K562 (cell line): Measurements from ENCODE around the gene MINDY3. TPM values are rescaled to one million over a fixed set of nuclear protein-coding genes. Genes with fewer than 3 reads are reported as not detected.

Experiments
- ARID1B ChIP-seq: fragments of 450-650 bp; IDR thresholded peaks from 2 replicates; pipeline ENCODE4 v1.6.1; 2016; ENCODE audit warnings: antibody characterized with exemption, mild to moderate bottlenecking, inconsistent platforms
- ATF1 ChIP-seq, 2 experiments: fragments of 450-650 bp in 1 of 2; IDR thresholded peaks; 2 replicates each; pipeline ENCODE4 v1.6.1; 2016; ENCODE audit warnings: missing compliant biosample characterization in 1 of 2, missing genetic modification characterization in 1 of 2
- CC2D1A ChIP-seq: fragments of 450-650 bp; IDR thresholded peaks from 2 replicates; pipeline ENCODE4 v1.6.1; 2017; ENCODE audit warnings: mild to moderate bottlenecking
- HDAC1 ChIP-seq, 2 experiments: fragments of 450-650 bp; IDR thresholded peaks; 2 replicates each; pipeline ENCODE4 v1.6.1; 2016 to 2017; ENCODE audit warnings: inconsistent platforms in 1 of 2, mild to moderate bottlenecking in 1 of 2, moderate library complexity in 1 of 2
- ID3 ChIP-seq, 2 experiments: fragments of 250-450 bp in 1 of 2; fragments of 450-650 bp in 1 of 2; sonication (Bioruptor Pico) in 1 of 2; IDR thresholded peaks; 2 replicates each; pipeline versions ENCODE4 v1.6.1 to v1.8.0; 2016 to 2021; ENCODE audit warnings: mild to moderate bottlenecking in 2 of 2, moderate library complexity in 2 of 2, missing compliant biosample characterization in 1 of 2, missing genetic modification characterization in 1 of 2
- MYBL2 ChIP-seq, 2 experiments: fragments of 450-650 bp in 1 of 2; sonication (generic) in 1 of 2; formaldehyde crosslinking in 1 of 2; IDR thresholded peaks; 2 replicates each; pipeline versions ENCODE4 v1.6.1 to v1.8.1; 2017 to 2022; ENCODE audit warnings: borderline replicate concordance in 1 of 2, inconsistent platforms in 1 of 2, low read depth in 1 of 2, mild to moderate bottlenecking in 1 of 2, missing genetic modification reagents in 1 of 2, moderate library complexity in 1 of 2
- PTRF ChIP-seq: fragments of 450-650 bp; IDR thresholded peaks from 2 replicates; pipeline ENCODE4 v1.6.1; 2016; ENCODE audit warnings: mild to moderate bottlenecking, missing genetic modification characterization, missing compliant biosample characterization
- TBL1XR1 ChIP-seq, 2 experiments: IDR thresholded peaks; 2 replicates each; pipeline ENCODE4 v1.6.1; 2012; ENCODE audit warnings: improper control_type of control experiment in 2 of 2, low read length in 2 of 2, mild to moderate bottlenecking in 1 of 2
- TSC22D4 ChIP-seq: fragments of 450-650 bp; IDR thresholded peaks from 2 replicates; pipeline ENCODE4 v1.6.1; 2016; ENCODE audit warnings: missing genetic modification characterization, missing biosample characterization, control low read depth
- polyA plus RNA-seq, 8 experiments: library from polyadenylated mRNA; depleted of rRNA in 4 of 8; stranded (reverse) in 5 of 8; unstranded in 3 of 8; fragments of >200 nt; fragmentation: Nextera tagmentation in 2 of 8; fragmentation: Illumina TruSeq in 1 of 8; extraction: Ambion mirVana in 2 of 8; extraction: Trizol in 1 of 8; gene quantifications; 2 replicates each; pipeline versions ENCODE4 v1.2.1 to v1.2.3, GENCODE V29; 2011 to 2014; ENCODE audit warnings: inconsistent platforms in 1 of 8, missing spikeins in 1 of 8
- total RNA-seq, 7 experiments: library from RNA; depleted of rRNA in 6 of 7; stranded (reverse); fragments of >200 nt in 6 of 7; fragmentation: Illumina TruSeq in 2 of 7; extraction: Trizol in 2 of 7; gene quantifications; 2 replicates each; pipeline versions ENCODE4 v1.2.1 to v1.2.3, GENCODE V29; 2011 to 2021; ENCODE audit warnings: low replicate concordance in 1 of 7
- TF ChIP-seq, protein P1 (sequence below): IDR thresholded peaks from 2 replicates; pipeline ENCODE4 v1.6.1; 2014; ENCODE audit warnings: antibody characterized with exemption
- TF ChIP-seq, protein P2 (sequence below), 2 experiments: fragments of 450-650 bp in 1 of 2; IDR thresholded peaks; 2 replicates each; pipeline ENCODE4 v1.6.1; 2011 to 2017; ENCODE audit warnings: low read depth in 2 of 2, antibody characterized with exemption in 1 of 2, borderline replicate concordance in 1 of 2, low read length in 1 of 2, mild to moderate bottlenecking in 1 of 2, mixed read lengths in 1 of 2; ENCODE audit not compliant: control insufficient read depth in 1 of 2
- TF ChIP-seq, protein P3 (sequence below): fragments of 250-450 bp; sonication (Bioruptor Pico); IDR thresholded peaks from 2 replicates; pipeline ENCODE4 v1.4.0; 2020; ENCODE audit warnings: mild to moderate bottlenecking, moderate library complexity, borderline replicate concordance

MINDY3 gene
- total and polyA plus RNA-seq, 9 of the 15 experiments (the other 6 are each of a cell fraction or from before 2014, with no cell fraction given): 14.0 to 35.9 (median 23.6) TPM

DNA sequence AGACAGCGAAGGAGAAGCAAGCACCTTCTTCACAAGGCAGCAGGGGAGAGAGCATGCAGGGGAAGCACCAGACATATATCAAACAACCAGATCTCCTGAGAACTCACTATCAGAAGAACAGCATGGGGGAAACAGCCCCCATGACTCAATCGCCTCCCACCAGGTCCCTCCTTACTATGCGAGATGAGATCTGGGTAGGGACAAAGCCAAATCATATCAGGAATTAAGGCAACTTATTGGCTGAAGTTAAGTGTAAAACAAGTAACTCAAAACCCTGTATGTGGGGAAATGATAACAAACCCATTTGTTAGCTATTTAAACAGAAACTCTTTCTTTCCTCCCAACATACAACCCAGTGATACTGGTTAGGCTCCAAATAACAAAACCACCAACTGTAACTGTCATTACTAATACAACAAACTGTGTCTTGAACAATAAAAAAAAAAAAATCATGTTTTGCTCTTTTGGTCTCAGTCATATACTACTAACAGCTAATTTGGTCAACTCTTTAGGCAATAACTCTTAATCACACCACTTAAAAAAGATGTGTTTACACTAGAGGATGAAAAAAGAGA, 57.8 kb downstream of the MINDY3 start (continued):
- 0 out of 2 replicates have a peak, but pooled peaks have one; percentile 43 for TF ChIP-seq MYBL2 (IDR thresholded peaks at IDR 0.05; ENCODE audit: low read depth)
- TF ChIP-seq MYBL2 (CRISPR knock-in tag; IDR thresholded peaks at IDR 0.05; ENCODE audit: borderline replicate concordance): no peak
- peak in 1 of 2 experiments; percentile 81; a peak in 2 of 4 replicates for TF ChIP-seq TBL1XR1 (IDR thresholded peaks at IDR 0.05; ENCODE audit: low read length in 2 of 2)
- TF ChIP-seq, protein P1, sequence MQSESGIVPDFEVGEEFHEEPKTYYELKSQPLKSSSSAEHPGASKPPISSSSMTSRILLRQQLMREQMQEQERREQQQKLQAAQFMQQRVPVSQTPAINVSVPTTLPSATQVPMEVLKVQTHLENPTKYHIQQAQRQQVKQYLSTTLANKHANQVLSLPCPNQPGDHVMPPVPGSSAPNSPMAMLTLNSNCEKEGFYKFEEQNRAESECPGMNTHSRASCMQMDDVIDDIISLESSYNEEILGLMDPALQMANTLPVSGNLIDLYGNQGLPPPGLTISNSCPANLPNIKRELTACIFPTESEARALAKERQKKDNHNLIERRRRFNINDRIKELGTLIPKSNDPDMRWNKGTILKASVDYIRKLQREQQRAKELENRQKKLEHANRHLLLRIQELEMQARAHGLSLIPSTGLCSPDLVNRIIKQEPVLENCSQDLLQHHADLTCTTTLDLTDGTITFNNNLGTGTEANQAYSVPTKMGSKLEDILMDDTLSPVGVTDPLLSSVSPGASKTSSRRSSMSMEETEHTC: peak; percentile 59; the same call in 1 of the 2 replicates
- TF ChIP-seq PTRF (tag): no peak
- peak; percentile 66; the same call in 1 of the 2 replicates for TF ChIP-seq CC2D1A
- no peak for TF ChIP-seq TSC22D4 (tag)
- TF ChIP-seq ARID1B: peak; percentile 93
- peak in 1 of 2 experiments; percentile 80; a peak in 2 of 4 replicates for TF ChIP-seq HDAC1 (IDR thresholded peaks at IDR 0.05)
- TF ChIP-seq, protein P2, sequence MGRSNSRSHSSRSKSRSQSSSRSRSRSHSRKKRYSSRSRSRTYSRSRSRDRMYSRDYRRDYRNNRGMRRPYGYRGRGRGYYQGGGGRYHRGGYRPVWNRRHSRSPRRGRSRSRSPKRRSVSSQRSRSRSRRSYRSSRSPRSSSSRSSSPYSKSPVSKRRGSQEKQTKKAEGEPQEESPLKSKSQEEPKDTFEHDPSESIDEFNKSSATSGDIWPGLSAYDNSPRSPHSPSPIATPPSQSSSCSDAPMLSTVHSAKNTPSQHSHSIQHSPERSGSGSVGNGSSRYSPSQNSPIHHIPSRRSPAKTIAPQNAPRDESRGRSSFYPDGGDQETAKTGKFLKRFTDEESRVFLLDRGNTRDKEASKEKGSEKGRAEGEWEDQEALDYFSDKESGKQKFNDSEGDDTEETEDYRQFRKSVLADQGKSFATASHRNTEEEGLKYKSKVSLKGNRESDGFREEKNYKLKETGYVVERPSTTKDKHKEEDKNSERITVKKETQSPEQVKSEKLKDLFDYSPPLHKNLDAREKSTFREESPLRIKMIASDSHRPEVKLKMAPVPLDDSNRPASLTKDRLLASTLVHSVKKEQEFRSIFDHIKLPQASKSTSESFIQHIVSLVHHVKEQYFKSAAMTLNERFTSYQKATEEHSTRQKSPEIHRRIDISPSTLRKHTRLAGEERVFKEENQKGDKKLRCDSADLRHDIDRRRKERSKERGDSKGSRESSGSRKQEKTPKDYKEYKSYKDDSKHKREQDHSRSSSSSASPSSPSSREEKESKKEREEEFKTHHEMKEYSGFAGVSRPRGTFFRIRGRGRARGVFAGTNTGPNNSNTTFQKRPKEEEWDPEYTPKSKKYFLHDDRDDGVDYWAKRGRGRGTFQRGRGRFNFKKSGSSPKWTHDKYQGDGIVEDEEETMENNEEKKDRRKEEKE (IDR thresholded peaks at IDR 0.05; ENCODE audit: borderline replicate concordance in 1 of 2, control insufficient read depth in 1 of 2, low read depth in 2 of 2, low read length in 1 of 2): 0 out of 4 replicates have a peak, but pooled peaks of 1 of the 2 experiments have one; percentile 17
- TF ChIP-seq ID3 (CRISPR knock-in tag; IDR thresholded peaks at IDR 0.05): no peak
- no peak for TF ChIP-seq ID3 (tag; IDR thresholded peaks at IDR 0.05)
- TF ChIP-seq ATF1 (CRISPR knock-in tag; IDR thresholded peaks at IDR 0.05): no peak
- TF ChIP-seq ATF1 (tag; IDR thresholded peaks at IDR 0.05): peak; percentile 42
- TF ChIP-seq, protein P3, sequence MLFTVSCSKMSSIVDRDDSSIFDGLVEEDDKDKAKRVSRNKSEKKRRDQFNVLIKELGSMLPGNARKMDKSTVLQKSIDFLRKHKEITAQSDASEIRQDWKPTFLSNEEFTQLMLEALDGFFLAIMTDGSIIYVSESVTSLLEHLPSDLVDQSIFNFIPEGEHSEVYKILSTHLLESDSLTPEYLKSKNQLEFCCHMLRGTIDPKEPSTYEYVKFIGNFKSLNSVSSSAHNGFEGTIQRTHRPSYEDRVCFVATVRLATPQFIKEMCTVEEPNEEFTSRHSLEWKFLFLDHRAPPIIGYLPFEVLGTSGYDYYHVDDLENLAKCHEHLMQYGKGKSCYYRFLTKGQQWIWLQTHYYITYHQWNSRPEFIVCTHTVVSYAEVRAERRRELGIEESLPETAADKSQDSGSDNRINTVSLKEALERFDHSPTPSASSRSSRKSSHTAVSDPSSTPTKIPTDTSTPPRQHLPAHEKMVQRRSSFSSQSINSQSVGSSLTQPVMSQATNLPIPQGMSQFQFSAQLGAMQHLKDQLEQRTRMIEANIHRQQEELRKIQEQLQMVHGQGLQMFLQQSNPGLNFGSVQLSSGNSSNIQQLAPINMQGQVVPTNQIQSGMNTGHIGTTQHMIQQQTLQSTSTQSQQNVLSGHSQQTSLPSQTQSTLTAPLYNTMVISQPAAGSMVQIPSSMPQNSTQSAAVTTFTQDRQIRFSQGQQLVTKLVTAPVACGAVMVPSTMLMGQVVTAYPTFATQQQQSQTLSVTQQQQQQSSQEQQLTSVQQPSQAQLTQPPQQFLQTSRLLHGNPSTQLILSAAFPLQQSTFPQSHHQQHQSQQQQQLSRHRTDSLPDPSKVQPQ (CRISPR knock-in tag): no peak
